Measurements from ENCODE around the gene TBC1D10A.

DNA sequence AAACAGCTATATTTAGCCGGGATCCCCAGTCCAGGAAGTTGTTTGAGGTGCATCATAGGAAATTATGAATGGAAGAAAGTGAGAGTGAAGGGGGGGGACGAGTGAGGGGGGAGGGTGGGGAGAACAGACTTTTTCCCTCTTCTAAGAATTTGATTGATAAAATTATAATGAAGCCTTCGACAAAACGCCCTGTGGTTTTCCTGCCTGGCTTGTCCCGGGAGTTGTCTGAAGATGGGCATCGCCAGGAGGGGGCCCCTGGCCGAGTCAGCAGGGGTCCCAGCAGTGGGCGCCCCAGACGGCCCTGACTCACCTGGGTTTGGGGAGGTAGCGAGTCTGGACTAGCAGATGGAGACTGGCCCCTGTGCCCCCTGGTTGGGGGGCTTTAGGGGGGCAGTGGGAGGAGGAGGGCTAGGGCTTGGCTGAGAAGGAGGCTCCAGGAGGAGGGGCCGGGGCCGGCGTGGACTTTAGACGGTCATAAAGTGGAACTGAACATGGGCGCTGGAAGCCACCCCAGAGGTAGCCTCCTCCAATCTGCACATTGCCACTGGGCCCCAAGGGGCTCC lies 79.8 kb downstream of the TBC1D10A start:
- TF ChIP-seq, protein P1, sequence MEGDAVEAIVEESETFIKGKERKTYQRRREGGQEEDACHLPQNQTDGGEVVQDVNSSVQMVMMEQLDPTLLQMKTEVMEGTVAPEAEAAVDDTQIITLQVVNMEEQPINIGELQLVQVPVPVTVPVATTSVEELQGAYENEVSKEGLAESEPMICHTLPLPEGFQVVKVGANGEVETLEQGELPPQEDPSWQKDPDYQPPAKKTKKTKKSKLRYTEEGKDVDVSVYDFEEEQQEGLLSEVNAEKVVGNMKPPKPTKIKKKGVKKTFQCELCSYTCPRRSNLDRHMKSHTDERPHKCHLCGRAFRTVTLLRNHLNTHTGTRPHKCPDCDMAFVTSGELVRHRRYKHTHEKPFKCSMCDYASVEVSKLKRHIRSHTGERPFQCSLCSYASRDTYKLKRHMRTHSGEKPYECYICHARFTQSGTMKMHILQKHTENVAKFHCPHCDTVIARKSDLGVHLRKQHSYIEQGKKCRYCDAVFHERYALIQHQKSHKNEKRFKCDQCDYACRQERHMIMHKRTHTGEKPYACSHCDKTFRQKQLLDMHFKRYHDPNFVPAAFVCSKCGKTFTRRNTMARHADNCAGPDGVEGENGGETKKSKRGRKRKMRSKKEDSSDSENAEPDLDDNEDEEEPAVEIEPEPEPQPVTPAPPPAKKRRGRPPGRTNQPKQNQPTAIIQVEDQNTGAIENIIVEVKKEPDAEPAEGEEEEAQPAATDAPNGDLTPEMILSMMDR (IDR thresholded peaks at IDR 0.05; ENCODE audit: poor library complexity): no peak
- no peak for TF ChIP-seq EZH2phosphoT487 (IDR thresholded peaks at IDR 0.05; ENCODE audit: low read depth, severe bottlenecking, unreplicated experiment)
